ENCODE data around the gene KRTAP10-2.
"Not testable (repeated sequence)": the region's sequence is repeated elsewhere in the genome, so short reads cannot be mapped to it uniquely, and the experiment has no call there.

Gene KRTAP10-2

DNA sequence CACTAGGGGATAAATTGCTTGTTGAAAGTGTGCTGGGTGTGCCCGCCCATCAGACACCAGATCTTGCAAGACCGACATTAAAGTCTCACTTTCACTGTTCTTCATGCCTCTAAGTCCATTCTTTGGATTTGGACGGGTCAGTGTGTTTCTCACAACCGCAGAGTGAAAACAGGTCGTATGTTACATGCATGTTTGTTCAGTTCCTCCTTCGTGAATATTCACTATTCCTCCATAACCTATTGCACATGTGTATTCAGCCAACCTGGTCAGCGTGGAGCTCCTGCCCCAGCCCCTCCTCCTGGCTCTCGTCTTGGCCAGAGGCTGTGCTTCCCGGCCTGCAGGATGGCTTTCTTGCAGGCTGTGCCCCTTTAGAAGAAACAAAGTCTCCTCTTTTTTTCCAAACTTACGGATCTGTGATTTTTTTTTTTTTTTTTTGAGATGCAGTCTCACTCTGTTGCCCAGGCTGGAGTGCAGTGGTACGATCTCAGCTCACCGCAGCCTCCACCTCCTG, 43.2 kb upstream of the KRTAP10-2 start:
- TF ChIP-seq CTCF (IDR thresholded peaks at IDR 0.05; ENCODE audit: extremely low read depth, missing control alignments): no peak
- DNase-seq (ENCODE audit: low spot score): no peak

DNA sequence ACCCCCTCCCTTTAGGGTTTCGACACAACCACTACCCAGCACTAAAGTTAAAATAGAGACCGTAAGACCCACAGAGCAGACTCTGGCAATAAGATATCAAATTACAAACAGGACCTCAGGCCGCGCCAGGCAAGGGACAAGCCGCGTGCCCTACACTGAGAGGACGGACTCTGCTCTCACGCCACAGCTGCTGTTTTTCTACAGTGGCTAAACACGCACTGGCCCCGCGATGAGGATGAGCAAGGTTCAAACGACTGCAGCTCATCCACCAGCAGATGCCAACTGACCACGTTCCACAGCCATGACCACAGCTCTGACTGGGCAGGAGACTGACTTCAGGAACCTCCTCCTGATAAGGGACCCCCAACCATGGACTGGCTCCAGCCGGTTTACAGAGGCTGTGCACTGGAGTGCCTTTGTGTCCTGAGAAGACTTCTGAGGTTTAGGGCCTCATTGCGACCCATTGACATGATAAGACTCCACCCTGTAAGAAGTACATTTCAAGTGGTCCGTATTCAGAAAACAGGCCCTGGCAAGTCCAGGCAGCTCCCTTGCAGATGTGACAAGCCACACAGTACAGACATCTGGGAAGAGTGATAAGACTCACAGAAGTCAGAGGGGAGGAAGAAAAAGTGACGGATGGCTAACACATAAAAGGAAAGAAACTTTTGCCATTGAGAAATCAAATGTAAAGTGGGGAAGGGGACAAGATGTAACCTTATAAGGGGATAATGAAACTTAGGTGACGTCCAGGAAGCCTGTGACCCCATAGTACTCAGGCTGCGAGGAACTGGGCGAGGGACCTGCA, 42.5 kb upstream of the KRTAP10-2 start:
- DNase-seq (ENCODE audit: low spot score): no peak
- TF ChIP-seq CTCF (IDR thresholded peaks at IDR 0.05; ENCODE audit: extremely low read depth, missing control alignments): no peak

DNA sequence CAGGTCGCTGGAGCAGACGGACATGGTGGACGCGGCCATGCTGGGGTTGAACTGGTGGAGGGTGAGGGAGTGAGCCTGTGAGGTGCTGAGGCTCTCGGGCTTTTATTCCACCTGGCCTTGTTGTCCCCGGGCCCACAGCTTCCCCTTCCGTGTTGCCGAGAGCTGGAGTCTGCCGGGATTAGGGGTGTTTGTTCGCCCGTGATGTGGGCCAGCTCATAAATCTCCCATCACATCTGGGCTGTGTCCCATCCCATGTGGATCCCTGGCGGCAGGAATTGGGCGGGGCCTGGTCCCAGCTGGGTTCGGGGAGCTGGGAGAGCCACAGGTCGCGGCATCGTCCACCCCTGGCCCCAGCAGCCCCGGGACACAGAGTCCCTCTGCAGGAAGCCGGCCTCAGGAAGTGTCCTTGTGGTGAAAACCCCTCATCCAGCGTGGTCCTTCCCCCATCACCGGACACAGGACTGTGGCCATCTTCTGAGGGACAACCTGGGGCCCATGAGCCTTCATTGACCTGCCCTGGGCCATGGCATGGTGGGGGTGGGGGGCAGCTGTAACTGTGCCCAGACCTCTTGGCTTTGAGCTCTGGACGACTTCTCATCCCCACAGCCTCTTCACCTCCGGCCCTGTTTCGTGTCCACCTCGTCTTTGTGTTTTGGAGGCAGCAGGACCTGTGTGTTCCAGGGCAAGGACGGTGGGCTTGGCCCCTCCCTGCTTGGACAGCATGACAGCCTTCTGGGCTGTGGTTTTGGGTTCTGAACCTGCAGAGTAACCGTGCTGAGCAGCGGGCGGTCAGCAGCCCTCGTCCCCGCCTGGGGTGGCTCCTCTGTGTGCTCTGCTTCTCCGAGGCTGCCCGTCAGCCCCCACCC, 41.4 kb upstream of the KRTAP10-2 start, which contains the start of gene KRTAP10-6:
KRTAP10-6 (minus strand) TSS at position 60 of the 866 bp plus-strand sequence; CDS start at position 39, 21 bp downstream.
- no peak for TF ChIP-seq CTCF (IDR thresholded peaks at IDR 0.05; ENCODE audit: extremely low read depth, missing control alignments)
- no peak for DNase-seq (ENCODE audit: low spot score)

- DNase-seq (ENCODE audit: low spot score): not testable (repeated sequence)
These were observed 40.5 kb upstream of the KRTAP10-2 start for GRCh38 chr21:44591801-44592130.

GRCh38 chr21:44590897-44591800, 39.8 kb upstream of the KRTAP10-2 start:
- not testable (repeated sequence) for DNase-seq (ENCODE audit: low spot score)

GRCh38 chr21:44590311-44590721, 39.0 kb upstream of the KRTAP10-2 start:
- no peak for TF ChIP-seq CTCF (IDR thresholded peaks at IDR 0.05; ENCODE audit: extremely low read depth, missing control alignments)
- no peak for DNase-seq (ENCODE audit: low spot score)

DNA sequence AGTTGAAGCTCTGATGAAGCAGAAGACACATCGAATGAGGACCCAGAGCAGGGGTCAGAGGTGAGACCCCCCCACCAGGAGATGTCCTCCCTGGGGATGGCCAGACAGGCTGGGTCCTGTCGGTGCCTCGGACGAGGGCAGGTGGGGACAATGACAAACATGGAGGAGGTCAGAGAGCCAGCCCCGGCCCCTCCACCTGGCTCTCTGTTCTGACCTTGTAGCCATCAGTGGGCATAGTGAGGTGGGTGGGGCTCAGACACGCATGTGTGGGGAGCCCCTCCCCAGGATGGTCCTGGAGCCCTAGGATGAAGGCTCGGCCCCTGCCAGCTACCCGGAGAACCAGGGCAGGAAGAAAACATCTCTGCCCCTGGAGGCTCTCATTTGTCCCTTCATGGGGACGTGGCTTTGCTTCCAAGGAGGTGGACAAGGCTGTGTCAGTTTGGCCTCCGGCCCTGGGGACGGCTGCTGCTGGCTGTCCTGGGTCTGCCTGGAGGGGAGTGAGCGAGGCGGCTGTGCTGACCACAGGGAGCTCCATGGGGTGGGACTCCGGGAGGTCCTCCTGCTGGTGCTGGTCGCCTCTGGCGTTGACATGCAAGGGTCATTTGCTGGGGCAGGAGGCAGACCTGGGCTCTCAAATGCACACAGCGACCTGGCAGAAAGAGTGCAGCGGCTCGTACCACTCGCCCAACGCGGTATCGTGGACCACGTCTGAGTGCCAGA, 38.4 kb upstream of the KRTAP10-2 start:
- DNase-seq (ENCODE audit: low spot score): no peak
- TF ChIP-seq CTCF (IDR thresholded peaks at IDR 0.05; ENCODE audit: extremely low read depth, missing control alignments): no peak
